ENCODE measurements around the gene IGFL3.

IGFL3 gene

DNA sequence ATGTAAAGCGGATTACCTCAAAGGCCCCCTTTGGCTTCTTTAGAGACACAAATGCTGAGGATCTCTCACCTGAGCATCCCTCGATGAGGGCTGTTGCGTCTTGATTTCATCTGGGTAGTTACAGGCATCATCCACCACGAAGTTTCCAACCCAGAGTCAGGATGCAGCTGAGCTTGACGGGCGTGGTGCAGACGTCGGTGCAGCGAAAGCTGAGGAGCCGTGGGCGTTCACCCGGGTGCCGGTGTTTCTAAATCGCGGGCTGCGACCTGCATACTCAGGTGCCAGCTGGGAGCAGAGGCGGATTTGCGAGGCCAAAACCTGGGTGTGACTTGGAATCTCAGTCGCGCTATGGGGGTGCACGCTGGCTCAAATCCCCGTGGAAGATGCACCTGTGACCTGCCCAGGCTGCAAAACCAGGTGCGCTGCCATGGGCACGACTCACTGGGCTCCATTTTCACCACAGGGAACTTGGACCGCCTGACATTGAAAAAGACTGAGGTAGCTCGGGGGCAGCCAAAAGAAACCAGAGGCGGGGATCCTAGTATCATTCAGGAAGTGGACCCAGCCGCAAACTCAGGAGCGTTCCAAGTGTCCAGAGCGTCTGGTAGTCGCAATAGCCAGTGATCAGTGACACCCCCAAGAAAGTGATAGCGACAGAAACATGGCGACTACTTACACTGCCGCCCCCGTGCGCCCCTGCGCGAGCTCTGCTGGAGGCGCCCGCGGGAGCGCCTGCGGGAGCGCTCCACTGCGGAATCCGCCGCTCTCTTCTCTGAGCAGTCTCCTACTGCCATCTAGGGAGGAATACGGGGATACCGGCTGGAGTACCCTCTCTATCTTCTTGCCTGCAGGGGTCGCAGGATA lies 47.3 kb downstream of the IGFL3 start:
- no peak for DNase-seq (ENCODE audit: low read depth)

DNA sequence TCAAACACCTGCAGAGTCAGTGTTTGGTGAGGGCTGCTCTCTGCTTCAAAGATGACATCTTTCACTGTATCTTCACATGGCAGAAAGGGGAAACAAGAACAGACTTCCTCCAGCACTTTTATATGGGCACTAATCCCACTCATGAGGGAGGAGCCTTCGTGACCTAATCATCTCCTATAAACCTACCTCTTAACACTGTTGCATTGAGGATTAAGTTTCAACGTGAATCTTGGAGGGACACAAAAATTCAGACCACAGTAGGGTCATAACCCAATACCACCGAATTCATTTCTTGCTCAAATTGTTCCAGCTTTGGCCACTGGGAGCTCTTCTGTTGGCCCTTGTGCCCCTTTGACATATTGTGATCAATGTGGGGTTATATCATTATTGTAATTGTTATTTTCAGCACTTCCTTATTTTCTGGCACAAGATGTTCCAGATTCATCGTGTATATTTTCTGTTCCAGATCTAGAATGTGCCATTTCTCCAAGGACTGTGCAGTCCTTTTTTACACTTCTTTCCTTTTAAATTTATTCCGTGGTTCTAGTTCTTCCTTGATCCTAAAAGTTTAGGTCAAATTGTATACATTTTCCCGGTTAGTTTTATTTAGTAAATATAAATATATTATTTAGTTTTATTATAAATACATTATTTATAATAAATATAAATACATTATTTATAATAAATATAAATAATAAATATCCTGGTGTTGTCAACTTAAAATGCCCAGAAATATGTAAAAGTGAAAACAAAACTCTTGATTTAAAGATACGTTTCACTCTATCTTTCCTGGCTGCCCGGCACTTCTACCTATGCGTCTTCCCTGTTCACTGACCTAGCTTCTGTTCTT lies 48.2 kb downstream of the IGFL3 start:
- no peak for DNase-seq (ENCODE audit: low read depth)

DNA sequence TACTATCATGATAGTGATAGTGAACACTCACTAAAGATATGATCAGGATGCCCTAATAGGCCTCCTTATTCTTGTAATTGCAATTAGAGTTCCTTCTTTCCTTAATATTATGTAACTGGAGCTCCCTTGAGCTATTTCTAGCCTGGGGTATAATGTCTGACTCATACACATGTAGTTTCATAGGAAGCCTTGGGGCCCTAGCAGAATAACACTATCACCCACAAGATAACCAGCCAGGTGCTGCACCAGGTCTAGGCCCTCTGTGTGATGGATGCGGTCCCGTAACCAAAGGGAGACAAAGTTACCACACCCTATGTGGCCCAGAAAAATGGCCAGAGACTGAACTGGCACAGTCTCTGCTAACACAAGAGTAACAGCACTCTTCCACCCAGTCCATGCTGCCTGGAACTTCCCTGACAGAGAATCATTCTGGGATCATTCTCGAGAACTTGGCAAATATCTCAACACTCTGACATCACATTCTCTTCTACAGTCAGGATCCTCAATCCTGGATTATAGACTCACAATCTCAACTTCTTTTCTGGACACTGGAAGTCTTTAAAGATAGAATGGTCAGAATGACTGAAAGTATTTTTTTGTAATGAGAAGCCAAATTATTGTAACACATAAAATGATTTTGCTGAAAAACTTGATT lies 51.1 kb downstream of the IGFL3 start:
- no peak for DNase-seq (ENCODE audit: low read depth)
